ENCODE results near the gene SSC5D. TPM values are rescaled to one million over a fixed set of nuclear protein-coding genes. Genes with fewer than 3 reads are reported as not detected.

SSC5D gene
- total and polyA plus RNA-seq, 2 of the 4 experiments (the other 2 are of a cell fraction): 1.4 to 19.1 TPM

- H3K9me1 ChIP-seq (ENCODE audit: insufficient read depth, low read length): 0 out of 2 replicates have a peak, but pooled peaks cover 4% of the 10 kb centered on the region
- peak overlapping the region; percentile 80 for H3K14ac ChIP-seq (replicated peaks; ENCODE audit: low read depth, low read length)
- H3K79me1 ChIP-seq (ENCODE audit: low read depth in 1 of 2, low read length in 2 of 2): peaks cover 5 to 28% of the 10 kb centered on the region in 2 experiments; a peak in 3 of 4 replicates
- H3K4ac ChIP-seq (ENCODE audit: low read depth, low read length): peak overlapping the region; percentile 84; the same call in 1 of the 2 replicates
- no peaks in the 10 kb centered on the region for H3K9me3 ChIP-seq (ENCODE audit: control insufficient read depth, insufficient read depth, low read length)
- BruUV-seq (replicated peaks): no TSS peak
- no peak overlapping the region for H3K23ac ChIP-seq (ENCODE audit: low read depth, low read length)
- peak overlapping the region; percentile 69 for H4K91ac ChIP-seq (ENCODE audit: insufficient read depth, low read depth, low read length)
- peak overlapping the region; percentile 93 for H2AFZ ChIP-seq (replicated peaks; ENCODE audit: low read length, poor library complexity)
- intact Hi-C loops (cut with micrococcal nuclease): loop anchor here (2.0 kb wide), 1 partner anchor 146 kb away; no protein-coding TSS in a partner anchor
- dilution Hi-C loops (cut with HindIII; ENCODE audit: low sequenced_read_pairs, unreplicated experiment): no loop called here
- H3K4me1 ChIP-seq (ENCODE audit: control insufficient read depth, insufficient read depth, low read length): peaks cover 3% of the 10 kb centered on the region; the same call in 1 of the 2 replicates
- peak overlapping the region; percentile 61 for H3K4me2 ChIP-seq (ENCODE audit: low read depth, low read length)
- in situ Hi-C loops (cut with MboI; ENCODE audit: low sequenced_read_pairs): no loop called here
- peak overlapping the region; percentile 53 for H3K27ac ChIP-seq (ENCODE audit: insufficient read depth, low read length)
- no peaks in the 10 kb centered on the region for H3K27me3 ChIP-seq (ENCODE audit: control insufficient read depth, insufficient read depth, low read length)
- H3K36me3 ChIP-seq (ENCODE audit: control insufficient read depth, insufficient read depth, low read length): no peaks in the 10 kb centered on the region
- POLR2A ChIA-PET (ENCODE audit: unreplicated experiment): no interaction called here
- WGBS, 2 experiments (ENCODE audit: extremely low coverage in 2 of 2, insufficient read length in 1 of 2): 5% methylated on average over 10 of the region's 24 CpGs; no CpG with 5 or more reads in 1 of the 2 experiments
- TF ChIP-seq ELK1 (IDR thresholded peaks at IDR 0.05; ENCODE audit: borderline replicate concordance, low read depth, low read length) (no peak), BHLHE40 (IDR thresholded peaks at IDR 0.05; ENCODE audit: low read depth, low read length) (no peak), MAFK (IDR thresholded peaks at IDR 0.05; ENCODE audit: low read depth, low read length) (no peak), CEBPB (IDR thresholded peaks at IDR 0.05; ENCODE audit: low read depth, low read length) (peak; percentile 33; the same call in 1 of the 2 replicates), CHD1 (IDR thresholded peaks at IDR 0.05; ENCODE audit: low read depth, low read length) (no peak), MAZ (IDR thresholded peaks at IDR 0.05; ENCODE audit: borderline replicate concordance, low read depth, low read length) (peak; percentile 28; the same call in 1 of the 2 replicates)
- H3K9ac ChIP-seq (ENCODE audit: low read depth, low read length): peak overlapping the region; percentile 46; the same call in 1 of the 2 replicates
- CTCF ChIA-PET: interaction anchor here (0.6 kb wide), 1 partner anchor 43 kb away, joined by 3 read pairs; no protein-coding TSS in a partner anchor
- H3K4me3 ChIP-seq (ENCODE audit: insufficient read depth, low read depth, low read length): peak overlapping the region; percentile 65
- H2AK9ac ChIP-seq (replicated peaks; ENCODE audit: low read depth, low read length, poor library complexity): peak overlapping the region; percentile 99
- H2BK120ac ChIP-seq (ENCODE audit: low read depth, low read length): no peak overlapping the region
- H2BK5ac ChIP-seq (ENCODE audit: low read depth, low read length, poor library complexity, severe bottlenecking): no peak overlapping the region
- peak; percentile 74 for DNase-seq
- H4K5ac ChIP-seq (ENCODE audit: low read depth, low read length): no peak overlapping the region; the same call in 1 of the 2 replicates
- H2AK5ac ChIP-seq (ENCODE audit: low read depth, low read length): peak overlapping the region; percentile 62; the same call in 1 of the 2 replicates
- H4K20me1 ChIP-seq (ENCODE audit: insufficient read depth, low read length): peaks cover 10% of the 10 kb centered on the region
- H2BK15ac ChIP-seq (ENCODE audit: low read depth, low read length): no peak overlapping the region
- H4K8ac ChIP-seq (ENCODE audit: low read depth in 2 of 2, low read length in 2 of 2): peak overlapping the region; percentile 49 to 85; a peak in 2 of 4 replicates
- H3K56ac ChIP-seq (ENCODE audit: extremely low read depth, insufficient read depth, low read length): 0 out of 2 replicates have a peak overlapping the region, but pooled peaks have one; percentile 19
- no peak overlapping the region for H2BK20ac ChIP-seq (ENCODE audit: low read depth, low read length)
- peak; percentile 53 for ATAC-seq (ENCODE audit: low read depth)
- no peak overlapping the region for H3K18ac ChIP-seq (ENCODE audit: low read depth, low read length)
These were observed 27.5 kb upstream of the SSC5D start for GRCh38 chr19:55460670-55461258.

Measured in IMR-90 (cell line).